Epithelial cell of proximal tubule (primary cell): Measurements from ENCODE around the gene DAB2IP. TPM values are rescaled to one million over a fixed set of nuclear protein-coding genes. Genes with fewer than 3 reads are reported as not detected.

Source experiments
- DNase-seq: peaks from one replicate; pipeline ENCODE4 v3.0.0-alpha.2; 2011; ENCODE audit warnings: low read depth
- H3K4me3 ChIP-seq: 2 replicates; pipeline ENCODE4 v1.5.1; 2011; ENCODE audit warnings: low read depth, mild to moderate bottlenecking, low read length
- total RNA-seq: library from RNA; depleted of rRNA; stranded (reverse); fragments of >200 nt; gene quantifications from 2 replicates; pipeline ENCODE4 v1.2.3, GENCODE V29; 2015
- TF ChIP-seq, protein P1 (sequence below): conservative IDR thresholded peaks from 2 replicates; pipeline ENCODE4 v1.5.1; 2012; ENCODE audit warnings: low read depth, mild to moderate bottlenecking, low read length

Gene DAB2IP
- total RNA-seq, 1 donor from 2014 or later = 23.8 TPM

GRCh38 chr9:121783521-121784507 is 132.4 kb downstream of the DAB2IP start:
- no peak for DNase-seq
- TF ChIP-seq, protein P1, sequence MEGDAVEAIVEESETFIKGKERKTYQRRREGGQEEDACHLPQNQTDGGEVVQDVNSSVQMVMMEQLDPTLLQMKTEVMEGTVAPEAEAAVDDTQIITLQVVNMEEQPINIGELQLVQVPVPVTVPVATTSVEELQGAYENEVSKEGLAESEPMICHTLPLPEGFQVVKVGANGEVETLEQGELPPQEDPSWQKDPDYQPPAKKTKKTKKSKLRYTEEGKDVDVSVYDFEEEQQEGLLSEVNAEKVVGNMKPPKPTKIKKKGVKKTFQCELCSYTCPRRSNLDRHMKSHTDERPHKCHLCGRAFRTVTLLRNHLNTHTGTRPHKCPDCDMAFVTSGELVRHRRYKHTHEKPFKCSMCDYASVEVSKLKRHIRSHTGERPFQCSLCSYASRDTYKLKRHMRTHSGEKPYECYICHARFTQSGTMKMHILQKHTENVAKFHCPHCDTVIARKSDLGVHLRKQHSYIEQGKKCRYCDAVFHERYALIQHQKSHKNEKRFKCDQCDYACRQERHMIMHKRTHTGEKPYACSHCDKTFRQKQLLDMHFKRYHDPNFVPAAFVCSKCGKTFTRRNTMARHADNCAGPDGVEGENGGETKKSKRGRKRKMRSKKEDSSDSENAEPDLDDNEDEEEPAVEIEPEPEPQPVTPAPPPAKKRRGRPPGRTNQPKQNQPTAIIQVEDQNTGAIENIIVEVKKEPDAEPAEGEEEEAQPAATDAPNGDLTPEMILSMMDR = no peak
- no peak overlapping the region for H3K4me3 ChIP-seq

- TF ChIP-seq, protein P1 = no peak
- no peak for DNase-seq
- H3K4me3 ChIP-seq = no peak overlapping the region
Observed at GRCh38 chr9:121784731-121785411, 133.4 kb downstream of the DAB2IP start.

DNA sequence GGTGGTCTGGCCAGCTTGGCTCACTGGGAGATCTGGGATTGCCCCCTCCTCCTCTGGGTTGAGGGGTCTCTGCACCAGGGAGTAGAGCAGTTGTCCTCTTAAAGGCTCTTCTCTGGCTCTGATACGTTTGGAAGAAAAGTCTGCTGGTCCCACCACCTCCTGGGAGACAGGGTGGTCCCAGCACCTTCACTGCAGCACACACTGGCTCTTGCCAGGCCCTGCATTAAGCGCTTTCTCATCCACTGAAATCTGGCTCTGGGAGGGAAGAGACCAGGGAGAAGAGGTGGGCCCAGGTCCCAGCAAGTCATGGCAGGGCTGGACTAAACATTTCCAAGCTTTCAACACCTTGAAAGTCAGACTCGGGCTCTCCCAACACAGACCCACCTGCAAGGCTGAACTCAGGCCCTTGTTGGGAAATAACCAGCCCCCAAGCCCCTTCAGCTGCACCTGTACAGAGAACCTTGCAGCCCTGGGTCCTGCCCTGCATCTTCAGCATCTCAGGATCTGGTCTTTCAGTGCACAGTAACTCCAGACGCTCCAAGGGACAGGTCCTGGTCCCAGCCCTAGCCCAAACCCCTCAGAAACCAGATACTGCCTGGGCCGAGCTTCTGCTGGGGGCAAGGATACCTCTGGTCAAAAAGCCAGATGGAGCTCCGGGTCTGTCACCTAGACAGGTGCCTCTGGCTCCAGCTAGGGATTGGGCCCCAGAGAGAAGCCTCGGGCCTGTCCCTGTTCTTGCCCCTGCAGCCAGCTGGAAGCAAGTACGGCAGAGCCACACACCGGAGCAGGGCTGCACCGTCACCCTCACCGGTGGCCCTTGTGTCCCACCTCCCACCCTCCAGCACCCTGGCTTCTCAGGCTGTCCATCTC is 134.5 kb downstream of the DAB2IP start:
- TF ChIP-seq, protein P1 = no peak
- no peak overlapping the region for H3K4me3 ChIP-seq
- DNase-seq = no peak

- TF ChIP-seq, protein P1 = no peak
- no peak overlapping the region for H3K4me3 ChIP-seq
- no peak for DNase-seq
Observed at GRCh38 chr9:121786543-121786948, 135.1 kb downstream of the DAB2IP start.

DNA sequence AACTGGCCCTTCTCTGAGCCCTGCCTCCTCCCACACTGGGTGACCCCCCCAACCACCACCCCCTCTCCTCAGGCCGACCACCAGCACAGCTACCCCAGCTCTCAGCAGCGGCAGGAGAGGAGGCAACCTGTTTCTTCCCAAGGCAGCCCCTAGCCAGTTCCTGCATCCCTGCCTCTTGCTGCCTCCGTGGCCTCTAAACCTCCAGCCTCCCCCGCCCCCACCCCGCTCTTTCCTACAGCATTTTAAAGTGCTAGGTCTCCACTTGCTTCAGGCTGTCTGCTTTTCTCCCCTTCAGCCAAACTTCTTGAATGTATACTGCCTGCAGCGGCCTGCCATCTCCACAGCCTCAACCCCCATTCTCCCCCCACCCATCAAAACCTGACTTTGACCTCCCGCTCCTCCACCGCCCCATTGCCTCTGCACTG is 135.6 kb downstream of the DAB2IP start:
- H3K4me3 ChIP-seq = no peak overlapping the region
- TF ChIP-seq, protein P1 = no peak
- DNase-seq = no peak

GRCh38 chr9:121788686-121789366 is 137.4 kb downstream of the DAB2IP start:
- DNase-seq = no peak
- TF ChIP-seq, protein P1 = no peak
- H3K4me3 ChIP-seq = no peak overlapping the region
